Gastrocnemius medialis (tissue), 4 donors: ENCODE results near the gene PWWP2B. TPM values are rescaled to one million over a fixed set of nuclear protein-coding genes. Genes with fewer than 3 reads are reported as not detected.

Experiments
- ATAC-seq, 2 donors: fragments of 150-250 bp; one replicate each; pipeline ENCODE4 v1.9.1; 2016
- DNase-seq, 2 donors: peaks; one replicate each; pipeline ENCODE4 v3.0.0-alpha.2; 2019
- H3K27ac ChIP-seq, 4 donors: fragments of 200-600 bp; sonication (generic); 1 replicate in 1 of 4; 2 replicates in 3 of 4; pipeline ENCODE4 v1.5.1; 2016 to 2018; ENCODE audit warnings: mild to moderate bottlenecking in 2 of 4, moderate library complexity in 1 of 4
- H3K27me3 ChIP-seq, 3 donors: fragments of 200-600 bp; sonication (generic) in 2 of 3; 1 replicate in 1 of 3; 2 replicates in 2 of 3; pipeline versions ENCODE4 v1.5.1 to v1.6.0; 2016 to 2019; ENCODE audit warnings: mild to moderate bottlenecking in 1 of 3, moderate library complexity in 1 of 3
- H3K36me3 ChIP-seq, 2 donors: fragments of 200-600 bp; sonication (generic) in 1 of 2; one replicate each; pipeline ENCODE4 v1.5.1; 2017 to 2018
- H3K4me1 ChIP-seq, 2 donors: fragments of 200-600 bp; sonication (generic) in 1 of 2; one replicate each; pipeline ENCODE4 v1.5.1; 2016 to 2017; ENCODE audit warnings: mild to moderate bottlenecking in 2 of 2
- H3K4me3 ChIP-seq, 4 donors: fragments of 200-600 bp; sonication (generic) in 3 of 4; 1 replicate in 1 of 4; 2 replicates in 3 of 4; pipeline ENCODE4 v1.5.1; 2016 to 2019; ENCODE audit warnings: mild to moderate bottlenecking in 2 of 4
- H3K9me3 ChIP-seq, 3 donors: fragments of 200-600 bp; sonication (generic) in 2 of 3; 1 replicate in 1 of 3; 2 replicates in 2 of 3; pipeline ENCODE4 v1.5.1; 2016 to 2019
- POLR2A ChIP-seq, 2 donors: fragments of 450-650 bp; IDR thresholded peaks; one replicate each; pipeline ENCODE4 v1.6.1; 2017; ENCODE audit warnings: antibody characterized with exemption in 2 of 2, mild to moderate bottlenecking in 2 of 2, moderate library complexity in 2 of 2
- in situ Hi-C, 4 donors: fragments of 200-750 bp; cut with MboI; loops; one replicate each; pipeline versions ENCODE4 v1.15.0 to v1.8.0; 2017; ENCODE audit warnings: low sequenced_read_pairs in 4 of 4
- intact Hi-C: fragments of 100-400 bp; cut with DNase I; formaldehyde crosslinking; loops from one replicate; pipeline ENCODE4 v1.15.1; 2023; ENCODE audit warnings: low total_unique reads
- total RNA-seq, 4 donors: library from RNA; depleted of rRNA; stranded (reverse); fragments of >200 nt; gene quantifications; one replicate each; pipeline versions ENCODE4 v1.1.0 to v1.2.3, GENCODE V29; 2016
- TF ChIP-seq, protein P1 (sequence below), 5 experiments: fragments of 450-650 bp in 3 of 5; fragments of 200-600 bp in 2 of 5; sonication (generic) in 2 of 5; IDR thresholded peaks in 4 of 5; conservative IDR thresholded peaks in 1 of 5; 1 replicate in 4 of 5; 2 replicates in 1 of 5; pipeline ENCODE4 v1.5.1; 2016 to 2019; ENCODE audit warnings: antibody characterized with exemption in 5 of 5, mild to moderate bottlenecking in 3 of 5, moderate library complexity in 3 of 5

Gene PWWP2B
- total RNA-seq, 4 donors from 2014 or later, result 22.7 to 30.9 (median 24.4) TPM

DNA sequence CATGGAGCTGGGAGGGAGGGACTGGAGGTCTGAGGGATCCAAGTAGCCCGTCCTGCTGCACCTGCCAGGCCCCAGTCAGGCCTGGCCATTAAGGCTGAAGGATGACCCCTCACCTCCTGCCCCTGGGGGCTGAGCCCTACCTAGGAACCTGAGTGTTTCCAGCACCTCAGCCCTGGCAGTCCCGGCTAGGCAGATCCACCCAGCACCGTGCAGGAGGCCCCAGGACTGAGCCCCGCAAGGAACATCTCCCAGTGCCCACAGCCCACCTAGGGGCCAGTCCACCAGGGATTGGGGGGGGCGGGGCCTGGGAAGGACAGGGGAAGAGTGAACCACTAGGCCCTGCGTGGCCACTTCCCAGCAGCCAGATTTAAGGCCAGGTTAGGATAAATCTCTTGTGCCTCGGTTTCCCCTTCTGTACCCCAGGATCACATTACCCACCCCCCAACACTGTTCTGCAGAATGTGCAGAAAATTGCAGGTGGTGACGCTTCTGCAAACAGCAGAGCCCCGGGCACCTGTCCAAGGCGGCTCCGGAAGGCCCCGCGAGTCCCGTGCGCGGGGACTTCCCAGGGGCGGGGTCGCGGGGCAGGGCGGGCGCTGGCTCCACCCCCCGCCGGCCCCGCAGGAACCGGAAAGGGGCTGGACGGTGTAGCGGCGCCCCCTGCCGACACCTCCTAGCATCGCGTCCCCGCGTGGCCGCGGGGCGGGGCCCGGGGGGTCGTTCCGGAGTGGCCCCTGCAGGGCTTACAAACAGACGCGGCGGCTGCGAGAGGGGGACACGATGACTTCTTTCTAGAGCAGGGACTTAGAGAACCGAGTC is 55.9 kb downstream of the PWWP2B start:
- H3K4me3 ChIP-seq, result peak overlapping the region in 3 of 4 donors; percentile 3 to 43 (median 37)
- peak; percentile 31 to 68 for ATAC-seq
- no peaks in the 10 kb centered on the region for H3K27me3 ChIP-seq
- peak; percentile 36 to 71 for DNase-seq
- in situ Hi-C loops, result loop anchor here (5.0 to 25.0 kb wide), 5 partner anchors 66 to 241 kb away; no protein-coding TSS in a partner anchor
- peak overlapping the region in 1 of 4 donors; percentile 11 for H3K27ac ChIP-seq
- peaks cover 8 to 15% of the 10 kb centered on the region in 2 donors for H3K4me1 ChIP-seq
- H3K9me3 ChIP-seq, result no peaks in the 10 kb centered on the region
- no peaks in the 10 kb centered on the region for H3K36me3 ChIP-seq
- intact Hi-C loops, result loop anchor here (1.0 to 2.0 kb wide), 2 partner anchors 65 to 230 kb away; no protein-coding TSS in a partner anchor
- TF ChIP-seq, protein P1, sequence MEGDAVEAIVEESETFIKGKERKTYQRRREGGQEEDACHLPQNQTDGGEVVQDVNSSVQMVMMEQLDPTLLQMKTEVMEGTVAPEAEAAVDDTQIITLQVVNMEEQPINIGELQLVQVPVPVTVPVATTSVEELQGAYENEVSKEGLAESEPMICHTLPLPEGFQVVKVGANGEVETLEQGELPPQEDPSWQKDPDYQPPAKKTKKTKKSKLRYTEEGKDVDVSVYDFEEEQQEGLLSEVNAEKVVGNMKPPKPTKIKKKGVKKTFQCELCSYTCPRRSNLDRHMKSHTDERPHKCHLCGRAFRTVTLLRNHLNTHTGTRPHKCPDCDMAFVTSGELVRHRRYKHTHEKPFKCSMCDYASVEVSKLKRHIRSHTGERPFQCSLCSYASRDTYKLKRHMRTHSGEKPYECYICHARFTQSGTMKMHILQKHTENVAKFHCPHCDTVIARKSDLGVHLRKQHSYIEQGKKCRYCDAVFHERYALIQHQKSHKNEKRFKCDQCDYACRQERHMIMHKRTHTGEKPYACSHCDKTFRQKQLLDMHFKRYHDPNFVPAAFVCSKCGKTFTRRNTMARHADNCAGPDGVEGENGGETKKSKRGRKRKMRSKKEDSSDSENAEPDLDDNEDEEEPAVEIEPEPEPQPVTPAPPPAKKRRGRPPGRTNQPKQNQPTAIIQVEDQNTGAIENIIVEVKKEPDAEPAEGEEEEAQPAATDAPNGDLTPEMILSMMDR (IDR thresholded peaks at IDR 0.05 in 4 of 5, conservative IDR thresholded peaks at IDR 0.05 in 1 of 5), result peak; percentile 90 to 99 (median 98)
- TF ChIP-seq POLR2A (IDR thresholded peaks at IDR 0.05), result no peak

DNA sequence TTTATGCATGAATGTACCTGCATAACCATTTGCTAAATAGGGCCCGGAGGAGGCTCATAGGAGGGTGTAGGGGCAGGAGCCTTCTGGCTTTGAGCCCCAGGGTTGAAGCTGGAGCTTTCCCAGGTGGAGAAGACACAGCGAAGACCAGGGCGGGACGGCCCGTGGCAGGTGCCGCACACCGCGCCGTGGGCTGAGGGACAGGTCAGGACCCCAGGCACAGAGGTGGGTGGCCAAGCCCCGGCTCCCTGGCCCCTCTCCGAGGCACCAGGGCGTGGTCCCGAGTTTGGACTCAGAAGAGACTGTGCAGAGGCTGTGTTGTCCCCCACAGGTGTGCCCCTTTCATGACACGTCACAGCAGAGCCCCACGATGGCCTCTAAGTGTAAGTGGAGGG is 56.5 kb downstream of the PWWP2B start:
- Histone ChIP-seq H3K9me3 (no peaks in the 10 kb centered on the region), H3K27me3 (no peaks in the 10 kb centered on the region), H3K4me3 (peak overlapping the region in 2 of 4 donors; percentile 37 to 43), H3K27ac (no peak overlapping the region), H3K36me3 (no peaks in the 10 kb centered on the region), H3K4me1 (peaks cover 8 to 15% of the 10 kb centered on the region in 2 donors)
- ATAC-seq, result peak in 1 of 2 donors; percentile 17
- in situ Hi-C loops, result loop anchor here (5.0 to 25.0 kb wide), 5 partner anchors 66 to 241 kb away; no protein-coding TSS in a partner anchor
- TF ChIP-seq, protein P1 (IDR thresholded peaks at IDR 0.05 in 4 of 5, conservative IDR thresholded peaks at IDR 0.05 in 1 of 5), result no peak
- TF ChIP-seq POLR2A (IDR thresholded peaks at IDR 0.05), result no peak
- no peak for DNase-seq
- intact Hi-C loops, result loop anchor here (1.0 to 2.0 kb wide), 2 partner anchors 65 to 231 kb away; no protein-coding TSS in a partner anchor

DNA sequence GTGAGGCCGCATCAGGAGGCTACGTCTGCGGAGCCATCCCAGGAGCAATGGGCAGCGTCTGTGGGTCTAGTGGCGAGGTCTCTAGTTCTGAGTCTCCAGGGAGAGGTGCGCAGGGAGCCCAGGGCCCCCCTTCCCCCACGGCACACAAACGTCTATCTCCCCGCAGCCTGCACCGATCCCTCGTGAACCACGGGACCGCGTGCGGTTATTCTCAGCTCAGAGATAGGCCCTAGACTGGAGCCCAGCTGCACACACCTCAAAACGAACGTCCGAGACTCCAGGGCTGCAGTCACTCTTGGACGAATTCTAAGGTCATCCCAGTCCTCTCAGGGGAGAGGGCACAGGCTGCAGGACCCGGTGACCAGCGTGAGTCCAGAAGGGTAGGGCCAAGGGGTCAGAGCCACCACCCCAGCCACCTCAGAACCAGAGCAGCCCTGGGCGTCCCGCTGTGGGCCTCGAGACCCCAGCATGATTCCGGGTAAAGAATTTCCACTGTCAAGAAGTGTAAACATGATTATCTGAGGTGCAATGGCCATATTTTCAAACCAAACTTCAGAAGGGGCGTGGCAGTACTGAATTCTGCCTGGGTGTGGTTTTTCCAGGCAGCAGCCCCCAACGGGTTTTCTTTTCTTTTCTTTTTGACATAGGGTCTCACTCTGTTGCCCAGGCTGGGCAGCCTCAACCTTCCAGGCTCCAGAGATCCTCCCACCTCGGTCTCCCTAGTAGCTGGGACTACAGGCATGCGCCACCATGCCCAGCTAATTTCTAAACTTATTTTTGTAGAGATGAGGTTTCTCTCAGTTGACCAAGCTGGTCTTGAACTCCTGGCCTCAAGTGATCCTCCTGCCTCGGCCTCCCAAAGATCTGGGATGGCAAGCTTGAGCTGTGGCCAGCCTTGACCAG is 57.5 kb downstream of the PWWP2B start:
- Histone ChIP-seq H3K4me1 (peaks cover 8 to 11% of the 10 kb centered on the region in 2 donors), H3K36me3 (no peaks in the 10 kb centered on the region), H3K27me3 (no peaks in the 10 kb centered on the region), H3K4me3 (no peak overlapping the region), H3K9me3 (no peaks in the 10 kb centered on the region), H3K27ac (no peak overlapping the region)
- ATAC-seq (no peak), DNase-seq (no peak)
- in situ Hi-C loops, result loop anchor here (5.0 to 25.0 kb wide), 6 partner anchors 67 to 242 kb away; no protein-coding TSS in a partner anchor
- intact Hi-C loops, result no loop called here
- TF ChIP-seq, protein P1 (IDR thresholded peaks at IDR 0.05 in 4 of 5, conservative IDR thresholded peaks at IDR 0.05 in 1 of 5), result no peak
- no peak for TF ChIP-seq POLR2A (IDR thresholded peaks at IDR 0.05)

DNA sequence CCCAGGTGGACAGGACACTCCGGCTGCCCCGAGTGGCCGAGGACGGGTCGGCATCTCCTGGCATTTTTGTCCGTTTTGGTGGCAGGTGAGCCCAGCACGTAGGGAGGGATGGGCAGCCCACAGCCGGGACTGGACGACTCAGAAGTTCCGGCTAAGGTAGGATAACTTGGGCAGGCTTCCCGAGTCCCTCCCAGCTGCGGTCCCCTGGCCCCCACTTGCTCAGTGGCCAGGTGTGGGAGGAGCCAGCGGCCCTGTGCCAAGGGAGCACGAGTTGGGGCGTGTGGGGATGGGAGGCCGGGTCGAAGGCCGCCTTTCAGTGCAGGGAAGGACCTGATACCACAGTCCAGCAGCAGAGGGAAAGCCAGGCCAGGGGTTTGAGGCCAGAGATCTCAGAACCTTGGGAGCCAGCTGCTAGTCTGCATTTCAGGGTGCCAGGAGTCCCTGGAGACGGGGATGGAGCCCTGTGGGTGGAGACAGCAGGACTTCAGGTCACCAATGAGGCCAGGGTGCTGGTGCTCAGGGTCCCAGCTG is 58.5 kb downstream of the PWWP2B start:
- no peak for ATAC-seq
- Histone ChIP-seq H3K4me3 (no peak overlapping the region), H3K9me3 (no peaks in the 10 kb centered on the region), H3K4me1 (peaks cover 8 to 11% of the 10 kb centered on the region in 2 donors), H3K36me3 (no peaks in the 10 kb centered on the region), H3K27ac (no peak overlapping the region), H3K27me3 (no peaks in the 10 kb centered on the region)
- TF ChIP-seq, protein P1 (IDR thresholded peaks at IDR 0.05 in 4 of 5, conservative IDR thresholded peaks at IDR 0.05 in 1 of 5), result no peak
- no peak for TF ChIP-seq POLR2A (IDR thresholded peaks at IDR 0.05)
- no peak for DNase-seq
- in situ Hi-C loops (loop anchor here in 3 of 4 donors (5.0 to 25.0 kb wide), 4 partner anchors 179 to 243 kb away; no protein-coding TSS in a partner anchor), intact Hi-C loops (no loop called here)
